RCC 7860 (cell line): ENCODE results near the gene CREM.

ENCODE experiments used
- DNase-seq: peaks from one replicate; pipeline ENCODE4 v3.0.0-alpha.2; 2015; ENCODE audit warnings: low spot score
- FAIRE-seq: peaks from 2 replicates; lab custom pipeline; 2012; peaks lifted over from hg19 to GRCh38; lab: Jason Lieb, UNC

CREM gene

GRCh38 chr10:35217455-35217854, 90.8 kb downstream of the CREM start:
- FAIRE-seq (no peak), DNase-seq (no peak)

- FAIRE-seq (peak; percentile 51), DNase-seq (peak; percentile 68)
These were observed 91.8 kb downstream of the CREM start for GRCh38 chr10:35218339-35218955.

DNA sequence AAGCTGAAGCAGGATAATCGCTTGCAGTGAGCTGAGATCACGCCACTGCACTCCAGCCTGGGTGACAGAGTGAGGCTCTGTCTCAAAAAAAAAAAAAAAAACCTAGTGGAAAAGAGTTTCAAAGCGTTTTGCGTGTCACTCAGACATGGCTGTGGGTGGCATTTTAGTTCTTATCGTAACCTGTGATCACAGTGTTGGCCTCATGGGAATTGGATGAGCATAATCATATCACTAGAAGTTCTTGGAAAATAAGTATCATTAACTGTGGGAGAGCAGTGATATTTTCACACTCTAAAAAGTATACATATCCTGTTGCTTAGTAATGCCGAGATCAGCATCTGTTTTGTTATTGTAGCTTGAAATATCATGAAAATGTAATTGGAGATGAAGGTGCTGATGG, 92.6 kb downstream of the CREM start:
- DNase-seq = no peak
- FAIRE-seq = no peak

DNA sequence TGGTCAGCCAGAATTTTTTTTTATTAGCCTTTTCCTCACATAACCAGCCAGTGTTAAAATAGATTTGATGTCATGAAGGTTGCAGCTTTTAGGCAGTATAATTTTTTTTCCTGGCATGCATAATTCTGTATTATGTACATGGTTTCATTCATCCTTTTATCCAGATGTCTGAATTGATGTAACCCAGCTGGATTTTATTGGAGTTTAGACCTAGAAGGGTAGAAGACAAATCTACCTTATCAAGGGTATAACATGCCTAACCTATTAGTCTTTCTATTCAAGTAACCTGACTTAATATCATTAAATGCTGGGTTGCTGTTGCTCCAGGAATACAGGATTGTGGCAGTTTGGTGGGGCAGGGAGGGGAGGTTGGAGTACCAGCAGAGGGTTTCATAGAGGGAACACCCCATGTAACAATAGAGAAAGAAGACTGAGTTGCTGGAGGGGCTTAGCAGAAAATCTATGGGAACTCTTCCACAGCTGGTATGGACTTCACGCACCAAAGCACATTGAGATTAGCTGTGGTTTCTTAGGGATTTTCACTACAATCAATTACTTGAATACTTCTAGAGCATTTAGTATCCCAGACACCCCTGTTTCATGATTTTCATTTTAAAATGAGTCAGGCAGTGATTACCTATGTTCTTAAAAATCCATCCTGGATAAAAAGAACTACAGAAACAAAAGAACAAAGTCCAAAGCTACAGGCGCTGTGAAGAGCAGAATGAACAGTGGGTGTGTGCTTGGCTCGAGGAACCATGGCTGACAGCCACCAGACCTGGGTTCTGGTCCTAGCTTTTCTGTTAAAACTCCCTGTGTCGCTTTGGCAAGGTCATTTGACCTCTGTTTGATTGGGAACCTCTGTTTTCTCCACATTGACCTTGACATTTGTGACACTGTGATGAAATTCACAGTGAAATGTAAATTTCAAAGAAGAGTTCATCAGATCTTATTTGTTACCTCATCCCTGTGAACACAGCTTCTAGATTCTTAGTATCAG, 93.5 kb downstream of the CREM start:
- DNase-seq = peak; percentile 34
- peak; percentile 24 for FAIRE-seq

GRCh38 chr10:35223016-35223415, 96.4 kb downstream of the CREM start:
- DNase-seq = no peak
- no peak for FAIRE-seq

GRCh38 chr10:35224045-35224740, 97.5 kb downstream of the CREM start:
- DNase-seq = no peak
- FAIRE-seq = no peak

DNA sequence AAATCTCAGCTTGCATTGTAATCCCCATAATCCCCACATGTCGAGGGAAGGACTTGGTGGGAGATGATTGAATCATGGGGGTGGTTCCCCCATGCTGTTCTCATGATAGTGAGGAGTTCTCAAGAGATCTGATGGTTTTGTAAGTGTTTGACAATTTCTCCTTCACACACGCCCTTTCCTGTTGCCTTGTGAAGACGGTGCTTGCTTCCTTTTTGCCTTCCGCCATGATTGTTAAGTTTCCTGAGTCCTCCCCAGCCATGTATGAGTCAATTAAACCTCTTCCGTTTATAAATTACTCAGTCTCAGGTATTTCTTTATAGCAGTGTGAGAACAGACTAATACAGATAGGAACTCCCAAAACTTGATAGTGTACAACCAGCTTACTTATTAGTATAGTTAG, 98.6 kb downstream of the CREM start:
- DNase-seq = no peak
- FAIRE-seq = no peak

DNA sequence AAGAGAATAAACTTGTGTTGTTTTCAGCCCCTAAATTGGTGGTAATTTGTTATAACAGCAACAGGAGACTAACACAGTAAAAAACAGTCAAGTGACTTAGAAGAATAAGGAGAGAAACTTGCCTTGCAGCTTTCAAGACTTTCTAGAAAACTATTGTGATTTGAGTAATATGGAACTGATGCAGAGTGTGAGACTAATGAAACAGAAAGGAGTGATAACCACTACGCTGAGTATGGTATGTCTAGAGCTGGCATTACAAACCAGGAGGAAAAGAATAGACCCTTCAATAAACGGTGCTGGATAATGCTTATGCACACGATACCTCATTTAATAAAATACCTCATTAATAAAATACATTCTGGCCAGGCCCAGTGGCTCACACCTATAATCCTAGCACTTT, 99.9 kb downstream of the CREM start:
- no peak for DNase-seq
- FAIRE-seq = no peak

DNA sequence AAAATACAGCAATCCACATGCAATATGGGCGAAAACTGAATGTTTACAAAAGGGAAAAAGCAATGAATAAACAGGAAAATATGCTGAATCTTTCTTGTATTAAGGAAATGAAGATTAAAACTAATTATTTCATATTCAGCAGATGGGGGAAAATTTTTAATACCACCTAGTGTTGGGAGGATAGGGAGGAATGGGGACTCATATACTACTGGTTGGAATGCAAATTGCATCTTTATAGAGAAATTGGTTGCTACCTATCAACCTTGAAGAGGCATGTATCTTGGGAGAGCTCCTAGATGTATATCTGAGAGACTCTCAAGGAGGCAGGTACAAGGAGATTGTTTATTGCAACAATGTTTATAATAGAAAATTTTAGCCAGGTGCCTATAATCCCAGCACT, 101.4 kb downstream of the CREM start:
- FAIRE-seq = no peak
- no peak for DNase-seq

DNA sequence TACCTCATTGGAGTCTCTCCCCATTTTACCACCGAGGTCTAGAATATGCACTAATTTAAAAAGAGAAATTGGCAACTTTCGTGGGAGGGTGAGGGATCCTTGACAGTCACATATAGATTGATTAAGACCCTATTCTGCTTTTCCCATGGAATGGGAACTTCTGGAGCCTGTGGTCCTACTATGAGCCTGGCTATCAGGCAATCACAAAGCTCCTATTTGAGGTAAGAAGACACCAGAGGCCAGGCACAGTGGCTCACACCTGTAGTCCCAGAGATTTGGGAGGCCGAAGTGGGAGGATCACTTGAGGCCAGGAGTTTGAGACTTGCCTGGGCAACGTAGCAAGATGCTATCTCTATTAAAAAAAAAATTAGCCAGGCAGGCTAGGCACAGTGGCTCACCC, 105.0 kb downstream of the CREM start:
- FAIRE-seq (no peak), DNase-seq (no peak)

- FAIRE-seq (no peak), DNase-seq (no peak)
These were observed 105.9 kb downstream of the CREM start for GRCh38 chr10:35232527-35232926.

DNA sequence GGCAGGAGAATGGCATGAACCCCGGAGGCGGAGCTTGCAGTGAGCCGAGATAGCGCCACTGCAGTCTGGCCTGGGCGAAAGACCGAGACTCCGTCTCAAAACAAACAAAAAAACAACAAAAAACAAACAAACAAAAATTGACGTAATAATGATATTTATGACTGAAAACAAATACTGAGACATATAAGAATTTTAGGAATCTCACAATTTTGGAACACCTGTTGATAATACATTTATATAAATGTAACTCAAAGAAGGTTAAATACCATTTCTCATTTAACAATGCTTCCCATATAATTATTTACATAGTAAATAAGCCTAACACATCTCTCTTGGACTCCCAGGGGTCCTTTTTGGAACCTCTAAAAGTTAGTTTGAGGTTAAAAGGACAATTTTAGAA, 107.4 kb downstream of the CREM start:
- FAIRE-seq (no peak), DNase-seq (no peak)

- FAIRE-seq (no peak), DNase-seq (no peak)
These were observed 110.1 kb downstream of the CREM start for GRCh38 chr10:35236739-35237138.

GRCh38 chr10:35237766-35238512, 111.3 kb downstream of the CREM start:
- DNase-seq (no peak), FAIRE-seq (no peak)

DNA sequence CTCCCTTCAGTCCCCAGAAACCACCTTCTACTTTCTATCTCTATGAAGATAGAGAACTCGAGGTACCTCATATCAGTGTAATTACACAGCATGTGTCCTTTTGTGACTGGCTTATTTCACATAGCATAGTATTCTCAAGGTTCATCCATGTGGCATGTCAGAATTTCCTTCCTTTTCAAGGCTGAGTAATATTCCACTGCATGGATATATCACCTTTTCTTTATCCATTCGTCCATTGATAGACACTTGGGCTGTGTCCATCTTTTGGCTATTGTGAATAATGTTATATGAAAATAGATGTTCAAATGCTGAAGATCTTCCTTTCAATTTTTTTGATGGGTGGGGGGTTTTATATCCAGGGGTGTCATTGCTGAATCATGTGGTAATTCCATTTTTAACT, 117.9 kb downstream of the CREM start:
- DNase-seq (no peak), FAIRE-seq (no peak)

DNA sequence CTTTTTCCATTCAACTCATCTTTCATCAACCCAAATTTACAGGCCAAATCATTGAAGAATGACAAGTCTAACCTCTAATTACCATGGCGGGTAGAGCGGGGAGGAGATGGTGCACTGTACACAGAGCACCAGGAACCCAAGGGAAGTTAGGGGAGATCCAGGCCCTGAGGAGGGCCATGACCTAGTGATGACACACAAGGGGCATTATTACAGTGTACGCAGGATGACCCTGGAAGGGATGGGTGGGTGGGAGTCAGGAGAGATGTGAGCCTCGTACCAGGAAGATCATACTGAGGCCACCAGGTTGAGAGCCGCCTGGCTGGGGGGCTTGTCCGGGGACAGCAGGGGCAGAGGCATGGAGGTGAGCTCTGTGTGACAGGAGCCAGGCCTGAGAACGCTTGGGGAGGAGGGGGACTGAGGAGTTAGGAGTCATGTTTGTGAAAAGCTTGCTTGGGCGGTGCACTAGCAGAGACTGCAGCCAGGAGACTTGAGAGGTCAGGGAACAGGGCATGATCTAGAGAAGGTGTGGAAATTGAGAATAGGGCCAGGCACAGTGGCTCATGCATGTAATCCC, 120.2 kb downstream of the CREM start:
- DNase-seq (no peak), FAIRE-seq (no peak)

- FAIRE-seq (no peak), DNase-seq (no peak)
These were observed 124.9 kb downstream of the CREM start for GRCh38 chr10:35251373-35252100.

GRCh38 chr10:35257057-35257983, 130.7 kb downstream of the CREM start:
- FAIRE-seq (no peak), DNase-seq (no peak)
